HEK293 (cell line): ENCODE measurements around the gene IL1RAP.
A peak's percentile ranks its signal among the peaks of the same experiment; 100 is the strongest.

ENCODE experiments used
- CTCF ChIA-PET: fragments of 350-600 bp; formaldehyde crosslinking; extraction: SDS; loops from one replicate; lab custom pipeline; 2021; ENCODE audit warnings: antibody characterized with exemption; lab: Yijun Ruan, JAX
- POLR2A ChIA-PET: fragments of 300-600 bp; formaldehyde crosslinking; extraction: SDS; loops from one replicate; lab custom pipeline; 2020; ENCODE audit warnings: antibody characterized with exemption, inconsistent platforms; lab: Yijun Ruan, JAX
- H3K27ac ChIP-seq: fragments of 200-500 bp; sonication (Bioruptor generic); 2 replicates; pipeline ENCODE4 v1.5.1; 2014; ENCODE audit warnings: low read depth, low read length, control low read depth, inconsistent platforms; ENCODE audit errors: extremely low read depth
- H3K36me3 ChIP-seq, 2 experiments: fragments of 200-500 bp in 1 of 2; sonication (Bioruptor generic) in 1 of 2; 1 replicate in 1 of 2; 2 replicates in 1 of 2; pipeline ENCODE4 v1.5.1; 2014 to 2017; ENCODE audit warnings: inconsistent platforms in 2 of 2, low read length in 2 of 2; ENCODE audit not compliant: control insufficient read depth in 2 of 2, insufficient read depth in 1 of 2
- H3K4me1 ChIP-seq: fragments of 200-500 bp; sonication (Bioruptor generic); 2 replicates; pipeline ENCODE4 v1.5.1; 2014; ENCODE audit warnings: mild to moderate bottlenecking, low read length, inconsistent platforms; ENCODE audit not compliant: control insufficient read depth, insufficient read depth
- H3K4me3 ChIP-seq: 2 replicates; pipeline ENCODE4 v1.5.1; 2011; ENCODE audit warnings: low read depth, mild to moderate bottlenecking, control low read depth, low read length, moderate library complexity
- H3K9me3 ChIP-seq: fragments of 200-500 bp; sonication (Bioruptor generic); 2 replicates; pipeline ENCODE4 v1.5.1; 2014; ENCODE audit warnings: low read depth, low read length, inconsistent platforms; ENCODE audit not compliant: control insufficient read depth, insufficient read depth
- KLF8 ChIP-seq: fragments of 450-650 bp; formaldehyde crosslinking; IDR thresholded peaks from 2 replicates; pipeline ENCODE4 v1.5.1; 2016; ENCODE audit warnings: missing biosample characterization, missing genetic modification characterization
- KLF9 ChIP-seq: fragments of 450-650 bp; formaldehyde crosslinking; IDR thresholded peaks from 2 replicates; pipeline ENCODE4 v1.5.1; 2016; ENCODE audit warnings: missing biosample characterization, missing genetic modification characterization, low read depth
- PRDM1 ChIP-seq: fragments of 450-650 bp; formaldehyde crosslinking; IDR thresholded peaks from 2 replicates; pipeline ENCODE4; 2016; ENCODE audit warnings: missing biosample characterization, missing genetic modification characterization
- SETDB1 ChIP-seq: IDR thresholded peaks from one replicate; pipeline ENCODE4 v1.6.1; 2017; ENCODE audit warnings: mild to moderate bottlenecking, low read length, moderate library complexity, mixed read lengths; ENCODE audit not compliant: insufficient read length
- TRIM28 ChIP-seq: IDR thresholded peaks from 2 replicates; pipeline ENCODE4 v1.6.1; 2011; ENCODE audit warnings: low read length, control low read depth, borderline replicate concordance
- ZBTB48 ChIP-seq: fragments of 450-650 bp; formaldehyde crosslinking; IDR thresholded peaks from 2 replicates; pipeline ENCODE4 v1.5.1; 2016; ENCODE audit warnings: missing biosample characterization, missing genetic modification characterization
- ZFHX2 ChIP-seq: fragments of 450-650 bp; formaldehyde crosslinking; conservative IDR thresholded peaks from 2 replicates; pipeline ENCODE4 v1.5.1; 2016; ENCODE audit warnings: missing biosample characterization, missing genetic modification characterization
- ZFP69B ChIP-seq: fragments of 450-650 bp; formaldehyde crosslinking; IDR thresholded peaks from 2 replicates; pipeline ENCODE4 v1.5.1; 2016; ENCODE audit warnings: missing biosample characterization, missing genetic modification characterization
- ZNF214 ChIP-seq: fragments of 450-650 bp; formaldehyde crosslinking; IDR thresholded peaks from 2 replicates; pipeline ENCODE4 v1.5.1; 2017; ENCODE audit warnings: missing biosample characterization, mild to moderate bottlenecking, missing genetic modification characterization, borderline replicate concordance
- ZNF221 ChIP-seq: fragments of 450-650 bp; formaldehyde crosslinking; IDR thresholded peaks from 2 replicates; pipeline ENCODE4 v1.5.1; 2017; ENCODE audit warnings: missing biosample characterization, missing genetic modification characterization, borderline replicate concordance
- ZNF324 ChIP-seq: fragments of 450-650 bp; formaldehyde crosslinking; IDR thresholded peaks from 2 replicates; pipeline ENCODE4 v1.5.1; 2016; ENCODE audit warnings: missing biosample characterization, missing genetic modification characterization
- ZNF354C ChIP-seq: fragments of 450-650 bp; formaldehyde crosslinking; IDR thresholded peaks from 2 replicates; pipeline ENCODE4 v1.5.1; 2016; ENCODE audit warnings: missing biosample characterization, missing genetic modification characterization, low read depth, borderline replicate concordance
- ZNF366 ChIP-seq: fragments of 450-650 bp; formaldehyde crosslinking; conservative IDR thresholded peaks from 2 replicates; pipeline ENCODE4 v1.5.1; 2016; ENCODE audit warnings: missing biosample characterization, missing genetic modification characterization
- ZNF398 ChIP-seq: fragments of 450-650 bp; formaldehyde crosslinking; IDR thresholded peaks from 2 replicates; pipeline ENCODE4 v1.5.1; 2017; ENCODE audit warnings: missing biosample characterization, missing genetic modification characterization
- ZNF488 ChIP-seq: fragments of 450-650 bp; formaldehyde crosslinking; IDR thresholded peaks from 2 replicates; pipeline ENCODE4 v1.5.1; 2016; ENCODE audit warnings: missing biosample characterization, missing genetic modification characterization
- ZNF629 ChIP-seq: fragments of 450-650 bp; formaldehyde crosslinking; IDR thresholded peaks from 2 replicates; pipeline ENCODE4 v1.5.1; 2017; ENCODE audit warnings: missing biosample characterization, missing genetic modification characterization
- ZNF654 ChIP-seq: fragments of 450-650 bp; formaldehyde crosslinking; IDR thresholded peaks from 2 replicates; pipeline ENCODE4 v1.5.1; 2016; ENCODE audit warnings: low read depth, missing biosample characterization, missing genetic modification characterization
- ZNF692 ChIP-seq: fragments of 450-650 bp; formaldehyde crosslinking; IDR thresholded peaks from 2 replicates; pipeline ENCODE4 v1.5.1; 2016; ENCODE audit warnings: missing biosample characterization, missing genetic modification characterization
- ZSCAN16 ChIP-seq: fragments of 450-650 bp; formaldehyde crosslinking; IDR thresholded peaks from 2 replicates; pipeline ENCODE4 v1.5.1; 2016; ENCODE audit warnings: missing biosample characterization, missing genetic modification characterization
- TF ChIP-seq, protein P1 (sequence below): sonication (generic); formaldehyde crosslinking; IDR thresholded peaks from 2 replicates; pipeline ENCODE4 v1.8.1; 2022; ENCODE audit warnings: mild to moderate bottlenecking, moderate library complexity, missing genetic modification reagents
- TF ChIP-seq, protein P2 (sequence below): fragments of 450-650 bp; formaldehyde crosslinking; IDR thresholded peaks from 2 replicates; pipeline ENCODE4 v1.5.1; 2016; ENCODE audit warnings: missing biosample characterization, missing genetic modification characterization

IL1RAP gene

GRCh38 chr3:190697502-190697830 lies 183.6 kb downstream of the IL1RAP start:
- CTCF ChIA-PET = interaction anchor here (0.6 to 2.6 kb wide), 24 partner anchors 9 to 1429 kb away, joined by 3 to 9 read pairs (median 4); no protein-coding TSS in a partner anchor
- POLR2A ChIA-PET = no interaction called here
- peak; percentile 58 for TF ChIP-seq ZNF366
- TF ChIP-seq, protein P1, sequence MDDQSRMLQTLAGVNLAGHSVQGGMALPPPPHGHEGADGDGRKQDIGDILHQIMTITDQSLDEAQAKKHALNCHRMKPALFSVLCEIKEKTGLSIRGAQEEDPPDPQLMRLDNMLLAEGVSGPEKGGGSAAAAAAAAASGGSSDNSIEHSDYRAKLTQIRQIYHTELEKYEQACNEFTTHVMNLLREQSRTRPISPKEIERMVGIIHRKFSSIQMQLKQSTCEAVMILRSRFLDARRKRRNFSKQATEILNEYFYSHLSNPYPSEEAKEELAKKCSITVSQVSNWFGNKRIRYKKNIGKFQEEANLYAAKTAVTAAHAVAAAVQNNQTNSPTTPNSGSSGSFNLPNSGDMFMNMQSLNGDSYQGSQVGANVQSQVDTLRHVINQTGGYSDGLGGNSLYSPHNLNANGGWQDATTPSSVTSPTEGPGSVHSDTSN (CRISPR knock-in tag) = no peak
- TF ChIP-seq ZNF629 = no peak
- TF ChIP-seq SETDB1 = no peak
- no peak for TF ChIP-seq KLF9 (tag by site-specific recombination)
- TF ChIP-seq ZFHX2 (tag by site-specific recombination) = no peak
- TF ChIP-seq, all 188 proteins: peak for 1
- H3K36me3 ChIP-seq = no peaks in the 10 kb centered on the region
- H3K4me1 ChIP-seq = no peaks in the 10 kb centered on the region
- no peak overlapping the region for H3K4me3 ChIP-seq
- H3K9me3 ChIP-seq = no peaks in the 10 kb centered on the region
- H3K27ac ChIP-seq = no peak overlapping the region

DNA sequence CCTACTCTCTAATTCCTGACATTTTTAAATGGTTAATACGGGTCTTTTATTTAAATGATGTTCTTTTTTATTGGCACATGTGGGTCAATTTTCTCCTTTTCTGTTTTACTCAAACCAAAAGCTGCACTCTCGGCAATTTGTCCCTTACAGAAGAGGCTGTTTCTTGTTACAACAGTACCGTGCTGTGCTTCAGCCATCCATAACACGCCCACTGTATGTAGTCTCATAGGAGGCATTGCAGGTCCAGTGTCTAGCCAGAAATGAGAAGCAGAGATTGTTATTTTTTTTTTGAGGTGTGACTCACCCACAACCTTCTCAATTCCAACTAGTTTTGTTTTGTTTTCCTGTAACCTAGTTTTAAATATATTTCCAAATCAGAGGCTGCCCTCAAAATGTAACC lies 184.0 kb downstream of the IL1RAP start:
- Histone ChIP-seq H3K4me3 (no peak overlapping the region), H3K4me1 (no peaks in the 10 kb centered on the region)
- CTCF ChIA-PET = interaction anchor here (0.6 to 2.6 kb wide), 14 partner anchors 8 to 737 kb away, joined by 3 to 9 read pairs (median 4); no protein-coding TSS in a partner anchor

GRCh38 chr3:190699776-190700175 lies 185.9 kb downstream of the IL1RAP start:
- TF ChIP-seq ZBTB48 (tag by site-specific recombination) = no peak
- no peak for TF ChIP-seq ZSCAN16 (tag by site-specific recombination)
- TF ChIP-seq ZNF221 = no peak
- TF ChIP-seq ZNF354C (tag by site-specific recombination) = no peak
- no peak for TF ChIP-seq KLF8 (tag by site-specific recombination)
- no peak for TF ChIP-seq ZNF214
- Histone ChIP-seq H3K27ac (no peak overlapping the region), H3K9me3 (no peaks in the 10 kb centered on the region), H3K4me1 (no peaks in the 10 kb centered on the region), H3K36me3 (no peaks in the 10 kb centered on the region), H3K4me3 (no peak overlapping the region)
- ChIA-PET POLR2A (no interaction called here), CTCF (interaction anchor here (0.8 to 2.4 kb wide), 10 partner anchors 8 to 738 kb away, joined by 3 to 13 read pairs (median 3); partner anchors contain the start of genes CLDN1 and IL1RAP)

More for the DNA sequence above, 184.0 kb downstream of the IL1RAP start:
- POLR2A ChIA-PET = no interaction called here
- Histone ChIP-seq H3K9me3 (no peaks in the 10 kb centered on the region), H3K36me3 (no peaks in the 10 kb centered on the region), H3K27ac (no peak overlapping the region)
- 0 out of 2 replicates have a peak, but pooled peaks have one; percentile 9 for TF ChIP-seq ZFHX2 (tag by site-specific recombination)
- no peak for TF ChIP-seq PRDM1 (tag by site-specific recombination)

DNA sequence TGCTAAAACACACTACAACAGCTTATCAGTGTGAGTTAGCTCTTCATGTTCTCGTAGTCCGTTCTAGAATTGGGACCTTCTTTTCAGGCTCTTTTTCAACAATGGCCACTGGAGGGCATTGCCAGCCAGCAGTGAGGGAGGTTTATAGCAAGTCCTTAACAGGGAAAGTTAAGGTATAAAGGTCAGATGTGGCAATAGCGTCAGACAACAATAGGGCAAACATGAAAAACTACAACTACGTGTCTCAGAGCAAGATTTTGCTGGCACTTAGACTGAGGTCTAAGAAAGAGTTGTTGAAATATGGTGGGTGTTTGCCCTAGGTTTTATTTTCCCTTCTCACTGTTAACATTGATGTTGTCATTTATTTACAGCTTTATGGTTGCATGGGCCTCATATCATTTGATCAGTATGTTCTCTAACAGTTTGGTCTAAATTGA lies 187.2 kb downstream of the IL1RAP start:
- no peaks in the 10 kb centered on the region for H3K4me1 ChIP-seq
- H3K36me3 ChIP-seq = no peaks in the 10 kb centered on the region
- H3K4me3 ChIP-seq = no peak overlapping the region
- H3K9me3 ChIP-seq = no peaks in the 10 kb centered on the region
- H3K27ac ChIP-seq = no peak overlapping the region
- ChIA-PET CTCF (interaction anchor here (0.6 to 2.4 kb wide), 24 partner anchors 8 to 1206 kb away, joined by 3 to 13 read pairs (median 3); partner anchors contain the start of gene CLDN1), POLR2A (interaction anchor here (0.6 kb wide), 1 partner anchor 187 kb away, joined by 3 read pairs; no protein-coding TSS in a partner anchor)
- TF ChIP-seq ZNF654 (peak; percentile 70; the same call in 1 of the 2 replicates), ZNF398 (no peak), ZNF692 (tag by site-specific recombination) (0 out of 2 replicates have a peak, but pooled peaks have one; percentile 21), ZNF324 (tag by site-specific recombination) (no peak), TRIM28 (peak; percentile 31; the same call in 1 of the 2 replicates), ZNF488 (tag by site-specific recombination) (no peak), ZFP69B (tag by site-specific recombination) (0 out of 2 replicates have a peak, but pooled peaks have one; percentile 38), PRDM1 (tag by site-specific recombination) (peak; percentile 42; the same call in 1 of the 2 replicates)
- TF ChIP-seq, protein P2, sequence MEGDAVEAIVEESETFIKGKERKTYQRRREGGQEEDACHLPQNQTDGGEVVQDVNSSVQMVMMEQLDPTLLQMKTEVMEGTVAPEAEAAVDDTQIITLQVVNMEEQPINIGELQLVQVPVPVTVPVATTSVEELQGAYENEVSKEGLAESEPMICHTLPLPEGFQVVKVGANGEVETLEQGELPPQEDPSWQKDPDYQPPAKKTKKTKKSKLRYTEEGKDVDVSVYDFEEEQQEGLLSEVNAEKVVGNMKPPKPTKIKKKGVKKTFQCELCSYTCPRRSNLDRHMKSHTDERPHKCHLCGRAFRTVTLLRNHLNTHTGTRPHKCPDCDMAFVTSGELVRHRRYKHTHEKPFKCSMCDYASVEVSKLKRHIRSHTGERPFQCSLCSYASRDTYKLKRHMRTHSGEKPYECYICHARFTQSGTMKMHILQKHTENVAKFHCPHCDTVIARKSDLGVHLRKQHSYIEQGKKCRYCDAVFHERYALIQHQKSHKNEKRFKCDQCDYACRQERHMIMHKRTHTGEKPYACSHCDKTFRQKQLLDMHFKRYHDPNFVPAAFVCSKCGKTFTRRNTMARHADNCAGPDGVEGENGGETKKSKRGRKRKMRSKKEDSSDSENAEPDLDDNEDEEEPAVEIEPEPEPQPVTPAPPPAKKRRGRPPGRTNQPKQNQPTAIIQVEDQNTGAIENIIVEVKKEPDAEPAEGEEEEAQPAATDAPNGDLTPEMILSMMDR (tag by site-specific recombination) = peak; percentile 56; the same call in 1 of the 2 replicates
